HG02870 (cell line): ENCODE measurements around the gene PSRC1.

Source experiments
- ATAC-seq: cut with Tn5 transposase; IDR thresholded peaks from one replicate; pipeline ENCODE4 v1.9.1; 2021; ENCODE audit warnings: mild to moderate bottlenecking, moderate library complexity; ENCODE audit not compliant: unreplicated experiment

The PSRC1 gene

GRCh38 chr1:109261006-109261405 lies 21.9 kb downstream of the PSRC1 start:
- ATAC-seq, result no peak

- ATAC-seq, result no peak
These were observed 23.0 kb downstream of the PSRC1 start for GRCh38 chr1:109259674-109260557.

- no peak for ATAC-seq
These were observed 24.2 kb downstream of the PSRC1 start for GRCh38 chr1:109258481-109259466.

GRCh38 chr1:109257682-109258421 lies 25.1 kb downstream of the PSRC1 start:
- no peak for ATAC-seq

GRCh38 chr1:109256971-109257681 lies 25.8 kb downstream of the PSRC1 start:
- ATAC-seq, result no peak

- ATAC-seq, result no peak
These were observed 26.9 kb downstream of the PSRC1 start for GRCh38 chr1:109256085-109256484.

- ATAC-seq, result no peak
These were observed 27.3 kb downstream of the PSRC1 start for GRCh38 chr1:109255678-109256077.

- no peak for ATAC-seq
These were observed 27.8 kb downstream of the PSRC1 start for GRCh38 chr1:109255097-109255651.

- ATAC-seq, result no peak
These were observed 28.3 kb downstream of the PSRC1 start for GRCh38 chr1:109254621-109255096.

- no peak for ATAC-seq
These were observed 28.9 kb downstream of the PSRC1 start for GRCh38 chr1:109253803-109254620.

GRCh38 chr1:109252893-109253802 lies 29.8 kb downstream of the PSRC1 start:
- ATAC-seq, result no peak

GRCh38 chr1:109252167-109252892 lies 30.6 kb downstream of the PSRC1 start:
- ATAC-seq, result no peak

GRCh38 chr1:109251277-109252166 lies 31.4 kb downstream of the PSRC1 start:
- no peak for ATAC-seq

GRCh38 chr1:109250454-109251276 lies 32.3 kb downstream of the PSRC1 start:
- no peak for ATAC-seq

- peak; percentile 36 for ATAC-seq
These were observed 33.1 kb downstream of the PSRC1 start for GRCh38 chr1:109249654-109250401.
